NT2/D1 (cell line): ENCODE data around the gene TLCD1.

Experiments
- SUZ12 ChIP-seq: IDR thresholded peaks from 2 replicates; pipeline ENCODE4 v1.6.1; 2011; ENCODE audit not compliant: insufficient read length, insufficient read depth; ENCODE audit errors: extremely low read depth
- YY1 ChIP-seq: IDR thresholded peaks from 2 replicates; pipeline ENCODE4 v1.6.1; 2011; ENCODE audit not compliant: insufficient read length, insufficient read depth

DNA sequence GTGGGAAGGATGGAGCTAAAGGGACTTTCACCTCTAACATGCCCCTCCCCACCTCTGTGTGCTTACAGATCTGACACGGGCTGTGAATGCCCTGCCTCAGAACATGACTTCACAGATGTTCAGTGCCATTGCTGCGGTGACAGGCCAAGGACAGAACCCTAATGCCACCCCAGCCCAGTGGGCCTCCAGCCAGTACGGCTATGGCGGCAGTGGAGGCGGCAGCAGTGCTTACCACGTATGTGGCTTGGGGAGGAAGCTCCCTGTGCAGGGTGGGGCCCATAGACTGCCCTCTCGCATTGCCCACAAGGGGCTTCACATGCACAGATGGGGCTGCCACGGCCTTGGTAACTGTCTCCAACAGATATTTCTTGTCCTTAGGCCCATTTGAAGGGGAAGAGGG lies 25.8 kb downstream of the TLCD1 start:
- TF ChIP-seq SUZ12 (no peak), YY1 (no peak)
